ENCODE data around the gene ACSBG1. TPM values are rescaled to one million over a fixed set of nuclear protein-coding genes. Genes with fewer than 3 reads are reported as not detected.

Gene ACSBG1
- total RNA-seq, 1 donor from 2014 or later, result 0.35 TPM

- TF ChIP-seq CTCF (conservative IDR thresholded peaks at IDR 0.05; ENCODE audit: low read depth, low read length), result no peak
- no peak for DNase-seq (ENCODE audit: low read depth)
- no peak overlapping the region for H3K4me3 ChIP-seq (ENCODE audit: low read depth, low read length)
Observed at GRCh38 chr15:78147566-78147965, 86.8 kb downstream of the ACSBG1 start.

- TF ChIP-seq CTCF (conservative IDR thresholded peaks at IDR 0.05; ENCODE audit: low read depth, low read length), result no peak
- H3K4me3 ChIP-seq (ENCODE audit: low read depth, low read length), result no peak overlapping the region
- no peak for DNase-seq (ENCODE audit: low read depth)
Observed at GRCh38 chr15:78146425-78147154, 87.8 kb downstream of the ACSBG1 start.

GRCh38 chr15:78142332-78142731, 92.0 kb downstream of the ACSBG1 start:
- DNase-seq (ENCODE audit: low read depth), result no peak
- TF ChIP-seq CTCF (conservative IDR thresholded peaks at IDR 0.05; ENCODE audit: low read depth, low read length), result no peak
- H3K4me3 ChIP-seq (ENCODE audit: low read depth, low read length), result no peak overlapping the region

- no peak for TF ChIP-seq CTCF (conservative IDR thresholded peaks at IDR 0.05; ENCODE audit: low read depth, low read length)
- no peak overlapping the region for H3K4me3 ChIP-seq (ENCODE audit: low read depth, low read length)
- DNase-seq (ENCODE audit: low read depth), result no peak
Observed at GRCh38 chr15:78140292-78140691, 94.1 kb downstream of the ACSBG1 start.

- TF ChIP-seq CTCF (conservative IDR thresholded peaks at IDR 0.05; ENCODE audit: low read depth, low read length), result no peak
- no peak for DNase-seq (ENCODE audit: low read depth)
- H3K4me3 ChIP-seq (ENCODE audit: low read depth, low read length), result no peak overlapping the region
Observed at GRCh38 chr15:78139578-78139977, 94.8 kb downstream of the ACSBG1 start.

- H3K4me3 ChIP-seq (ENCODE audit: low read depth, low read length), result no peak overlapping the region
- TF ChIP-seq CTCF (conservative IDR thresholded peaks at IDR 0.05; ENCODE audit: low read depth, low read length), result no peak
- DNase-seq (ENCODE audit: low read depth), result no peak
Observed at GRCh38 chr15:78133801-78134200, 100.6 kb downstream of the ACSBG1 start.
